MM.1S (cell line): ENCODE measurements around the gene SLC2A5.

Experiments used
- DNase-seq: peaks from one replicate; pipeline ENCODE4 v3.0.0-alpha.2; 2015
- H2AFZ ChIP-seq: fragments of 300-600 bp; sonication (generic); 2 replicates; pipeline ENCODE4 v1.6.0; 2016; ENCODE audit warnings: antibody characterized with exemption, low read length
- H3F3A ChIP-seq: fragments of 300-600 bp; sonication (generic); 2 replicates; pipeline ENCODE4 v1.6.1; 2016; ENCODE audit warnings: mild to moderate bottlenecking, antibody characterized with exemption, low read length, moderate library complexity, mixed read lengths; ENCODE audit not compliant: insufficient read depth
- H3K27ac ChIP-seq: fragments of 300-600 bp; sonication (generic); 2 replicates; pipeline ENCODE4 v1.5.1; 2016; ENCODE audit warnings: mild to moderate bottlenecking, low read length
- H3K27me3 ChIP-seq: fragments of 300-600 bp; sonication (generic); replicated peaks from 2 replicates; pipeline ENCODE4 v1.6.0; 2016; ENCODE audit warnings: low read length; ENCODE audit not compliant: insufficient read depth
- H3K36me3 ChIP-seq: fragments of 300-600 bp; sonication (generic); replicated peaks from 2 replicates; pipeline ENCODE4 v1.6.1; 2016; ENCODE audit warnings: mild to moderate bottlenecking, low read length, mixed read lengths; ENCODE audit not compliant: insufficient read depth
- H3K4me1 ChIP-seq: fragments of 300-600 bp; sonication (generic); 2 replicates; pipeline ENCODE4 v1.6.1; 2016; ENCODE audit warnings: low read length, mixed read lengths
- H3K4me2 ChIP-seq: fragments of 300-600 bp; sonication (generic); 2 replicates; pipeline ENCODE4 v1.6.0; 2016; ENCODE audit warnings: low read depth, low read length
- H3K4me3 ChIP-seq: fragments of 300-600 bp; sonication (generic); 2 replicates; pipeline ENCODE4 v1.5.1; 2016; ENCODE audit warnings: low read length, mixed read lengths
- H3K79me2 ChIP-seq: fragments of 300-600 bp; sonication (generic); 2 replicates; pipeline ENCODE4 v1.6.1; 2016; ENCODE audit warnings: mixed run types, low read length, mixed read lengths
- H3K9ac ChIP-seq: fragments of 300-600 bp; sonication (generic); 2 replicates; pipeline ENCODE4 v1.6.1; 2016; ENCODE audit warnings: low read length, mixed read lengths
- H3K9me2 ChIP-seq: fragments of 300-600 bp; sonication (generic); replicated peaks from 2 replicates; pipeline ENCODE4 v1.6.1; 2016; ENCODE audit warnings: mild to moderate bottlenecking, low read length, mixed read lengths; ENCODE audit not compliant: insufficient read depth
- H3K9me3 ChIP-seq: fragments of 300-600 bp; sonication (generic); replicated peaks from 2 replicates; pipeline ENCODE4 v1.6.1; 2016; ENCODE audit warnings: mild to moderate bottlenecking, low read length, mixed read lengths; ENCODE audit not compliant: insufficient read depth
- H4K20me1 ChIP-seq: fragments of 300-600 bp; sonication (generic); 2 replicates; pipeline ENCODE4 v1.6.1; 2016; ENCODE audit warnings: mild to moderate bottlenecking, low read length, moderate library complexity, mixed read lengths; ENCODE audit not compliant: insufficient read depth
- CTCF ChIP-seq: fragments of 300-600 bp; sonication (generic); IDR thresholded peaks from 2 replicates; pipeline ENCODE4 v1.5.1; 2016; ENCODE audit warnings: antibody characterized with exemption, low read length, mixed read lengths
- EZH2 ChIP-seq: fragments of 300-600 bp; sonication (generic); optimal IDR thresholded peaks from 2 replicates; pipeline ENCODE3; 2017; ENCODE audit warnings: low read depth, mild to moderate bottlenecking, antibody characterized with exemption, low read length, mixed read lengths
- EZH2phosphoT487 ChIP-seq: fragments of 300-600 bp; sonication (generic); IDR thresholded peaks from 2 replicates; pipeline ENCODE4 v1.6.1; 2018; ENCODE audit warnings: antibody characterized with exemption, low read length

The SLC2A5 gene

GRCh38 chr1:9040659-9041030, 28.8 kb downstream of the SLC2A5 start:
- no peaks in the 10 kb centered on the region for H4K20me1 ChIP-seq
- no peaks in the 10 kb centered on the region for H3K36me3 ChIP-seq
- no peaks in the 10 kb centered on the region for H3F3A ChIP-seq
- no peaks in the 10 kb centered on the region for H3K9me3 ChIP-seq
- no peaks in the 10 kb centered on the region for H3K79me2 ChIP-seq
- H3K9ac ChIP-seq: no peak overlapping the region
- H3K27me3 ChIP-seq: no peaks in the 10 kb centered on the region
- no peaks in the 10 kb centered on the region for H3K9me2 ChIP-seq
- TF ChIP-seq EZH2: no peak
- no peak for TF ChIP-seq CTCF
- no peak for TF ChIP-seq EZH2phosphoT487
- DNase-seq: no peak
- H3K27ac ChIP-seq: no peak overlapping the region
- H2AFZ ChIP-seq: no peak overlapping the region
- H3K4me2 ChIP-seq: no peak overlapping the region
- no peak overlapping the region for H3K4me3 ChIP-seq
- H3K4me1 ChIP-seq: no peaks in the 10 kb centered on the region

DNA sequence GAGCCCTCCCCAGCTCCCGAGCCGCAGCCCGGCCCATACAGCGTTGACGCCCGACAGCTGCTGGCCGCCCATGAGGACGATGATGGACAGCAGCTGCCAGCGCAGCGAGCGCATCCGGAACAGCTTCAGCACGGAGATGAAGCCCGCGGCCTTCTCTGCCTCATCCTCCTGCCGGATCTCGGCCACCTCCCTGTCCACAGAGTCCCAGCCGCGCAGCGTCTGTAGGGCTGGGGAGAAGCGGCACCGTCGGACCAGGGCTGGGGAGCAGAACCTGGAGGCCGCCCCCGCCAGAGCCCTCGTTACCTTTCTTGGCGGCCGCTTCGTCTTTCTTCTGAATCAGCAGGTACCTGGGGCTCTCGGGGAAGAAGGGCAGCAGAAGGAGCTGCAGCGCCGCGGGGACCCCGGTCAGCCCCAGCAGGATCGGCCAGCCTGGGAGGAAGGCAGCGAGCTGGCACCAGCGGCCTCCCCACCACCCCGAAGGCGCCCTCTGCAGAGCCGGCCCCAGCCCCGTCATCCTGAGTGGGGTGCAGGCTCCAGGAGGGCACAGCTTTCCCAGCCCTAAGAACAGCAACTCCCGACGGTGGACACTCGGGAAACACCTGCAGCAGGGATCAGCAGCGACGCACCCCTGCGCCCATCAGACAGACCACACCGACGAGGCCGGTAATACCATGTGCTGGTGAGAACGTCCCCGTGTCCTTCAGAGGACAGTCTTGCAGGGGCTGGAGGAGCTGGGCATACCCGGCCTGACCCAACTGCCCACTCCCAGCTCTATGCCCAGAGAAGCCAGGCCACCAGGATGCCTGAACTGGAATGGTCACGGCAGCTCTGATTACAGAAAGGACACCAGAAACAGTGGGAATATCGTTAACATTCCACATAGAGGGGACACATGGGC, 29.4 kb downstream of the SLC2A5 start:
- Histone ChIP-seq H3K27ac (no peak overlapping the region), H3K27me3 (no peaks in the 10 kb centered on the region), H3K4me2 (no peak overlapping the region), H2AFZ (no peak overlapping the region), H3K9me3 (no peaks in the 10 kb centered on the region), H3K9ac (no peak overlapping the region), H3K79me2 (no peaks in the 10 kb centered on the region), H3F3A (no peaks in the 10 kb centered on the region), H3K36me3 (no peaks in the 10 kb centered on the region), H4K20me1 (no peaks in the 10 kb centered on the region), H3K4me3 (no peak overlapping the region), H3K9me2 (no peaks in the 10 kb centered on the region), H3K4me1 (no peaks in the 10 kb centered on the region)
- no peak for DNase-seq
- TF ChIP-seq CTCF (no peak), EZH2phosphoT487 (no peak), EZH2 (no peak)

- TF ChIP-seq EZH2 (no peak), CTCF (no peak), EZH2phosphoT487 (no peak)
- H3K36me3 ChIP-seq: no peaks in the 10 kb centered on the region
- H3F3A ChIP-seq: no peaks in the 10 kb centered on the region
Measured at GRCh38 chr1:9038881-9039760, 30.3 kb downstream of the SLC2A5 start.

More at GRCh38 chr1:9038881-9039760, 30.3 kb downstream of the SLC2A5 start:
- Histone ChIP-seq H4K20me1 (no peaks in the 10 kb centered on the region), H3K4me3 (no peak overlapping the region), H3K4me2 (no peak overlapping the region), H2AFZ (no peak overlapping the region), H3K9me2 (no peaks in the 10 kb centered on the region), H3K79me2 (no peaks in the 10 kb centered on the region), H3K27me3 (no peaks in the 10 kb centered on the region), H3K4me1 (no peaks in the 10 kb centered on the region), H3K9ac (no peak overlapping the region), H3K27ac (no peak overlapping the region), H3K9me3 (no peaks in the 10 kb centered on the region)
- no peak for DNase-seq
